ENCODE measurements around the gene AGRN.
A peak's percentile ranks its signal among the peaks of the same experiment; 100 is the strongest.
"Not testable (repeated sequence)": the region's sequence is repeated elsewhere in the genome, so short reads cannot be mapped to it uniquely, and the experiment has no call there.

AGRN gene

GRCh38 chr1:1091344-1092148 is 71.6 kb downstream of the AGRN start:
- H3K36me3 Mint-ChIP-seq (ENCODE audit: low read depth), result peaks cover 5% of the 10 kb centered on the region
- H3K27ac Mint-ChIP-seq, result no peak overlapping the region
- H3K9me3 Mint-ChIP-seq, result no peaks in the 10 kb centered on the region
- no peaks in the 10 kb centered on the region for H3K27me3 Mint-ChIP-seq (ENCODE audit: low read depth)
- no peak overlapping the region for H3K4me3 Mint-ChIP-seq
- H3K4me1 Mint-ChIP-seq (ENCODE audit: low read depth), result peaks cover 3% of the 10 kb centered on the region

- Mint-ChIP-seq H3K36me3 (ENCODE audit: low read depth) (peaks cover 5% of the 10 kb centered on the region), H3K4me3 (no peak overlapping the region), H3K27ac (no peak overlapping the region), H3K9me3 (no peaks in the 10 kb centered on the region), H3K4me1 (ENCODE audit: low read depth) (peaks cover 3% of the 10 kb centered on the region), H3K27me3 (ENCODE audit: low read depth) (no peaks in the 10 kb centered on the region)
These were observed 72.4 kb downstream of the AGRN start for GRCh38 chr1:1092149-1092855.

GRCh38 chr1:1092894-1093609 is 73.1 kb downstream of the AGRN start:
- no peak overlapping the region for H3K4me3 Mint-ChIP-seq
- H3K27ac Mint-ChIP-seq, result no peak overlapping the region
- H3K27me3 Mint-ChIP-seq (ENCODE audit: low read depth), result no peaks in the 10 kb centered on the region
- H3K9me3 Mint-ChIP-seq, result no peaks in the 10 kb centered on the region
- peaks cover 3% of the 10 kb centered on the region for H3K4me1 Mint-ChIP-seq (ENCODE audit: low read depth)
- H3K36me3 Mint-ChIP-seq (ENCODE audit: low read depth), result peaks cover 7% of the 10 kb centered on the region

DNA sequence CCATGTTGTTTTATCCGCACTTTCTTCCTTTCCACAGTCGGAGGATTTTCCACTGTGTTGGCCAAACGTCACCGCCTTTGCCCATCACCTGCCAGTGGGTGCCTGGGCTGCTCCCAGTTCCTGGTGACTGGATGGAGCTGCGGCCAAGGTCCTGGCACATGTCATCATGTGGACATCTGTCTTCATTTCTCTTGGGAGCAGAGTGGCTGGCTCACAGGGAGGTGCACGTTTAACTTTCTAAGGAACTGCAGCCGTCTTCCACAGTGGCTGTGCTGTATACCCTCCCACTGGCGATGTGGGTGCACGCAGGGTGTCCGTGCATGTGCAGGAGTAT is 73.7 kb downstream of the AGRN start:
- no peak overlapping the region for H3K4me3 Mint-ChIP-seq
- peaks cover 7% of the 10 kb centered on the region for H3K36me3 Mint-ChIP-seq (ENCODE audit: low read depth)
- no peak overlapping the region for H3K27ac Mint-ChIP-seq
- H3K4me1 Mint-ChIP-seq (ENCODE audit: low read depth), result peaks cover 4% of the 10 kb centered on the region
- peaks cover 2% of the 10 kb centered on the region for H3K9me3 Mint-ChIP-seq
- peaks cover under 1% of the 10 kb centered on the region for H3K27me3 Mint-ChIP-seq (ENCODE audit: low read depth)

- Mint-ChIP-seq H3K4me1 (ENCODE audit: low read depth) (peaks cover 17% of the 10 kb centered on the region), H3K36me3 (ENCODE audit: low read depth) (peaks cover 19% of the 10 kb centered on the region), H3K4me3 (no peak overlapping the region), H3K9me3 (peaks cover 16% of the 10 kb centered on the region), H3K27ac (no peak overlapping the region), H3K27me3 (ENCODE audit: low read depth) (peaks cover 13% of the 10 kb centered on the region)
These were observed 75.1 kb downstream of the AGRN start for GRCh38 chr1:1094981-1095380.

DNA sequence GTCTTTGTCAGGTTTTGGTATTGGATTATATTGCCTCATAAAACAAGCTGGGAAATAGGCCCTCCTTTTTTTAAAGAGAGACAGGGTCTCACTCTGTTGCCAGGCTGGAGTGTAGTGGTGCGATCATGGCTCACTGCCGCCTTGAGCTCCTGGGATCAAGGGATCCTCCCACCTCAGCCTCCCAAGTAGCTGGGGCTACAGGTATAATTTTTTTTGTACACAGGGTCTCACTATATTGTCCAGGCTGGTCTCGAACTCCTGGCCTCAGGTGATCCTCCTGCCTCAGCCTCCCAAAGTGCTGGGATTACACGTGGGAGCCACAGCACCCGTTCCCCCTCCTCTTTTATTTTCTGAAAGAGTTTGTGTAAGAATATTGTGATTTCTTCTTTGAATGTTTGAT is 76.2 kb downstream of the AGRN start:
- Mint-ChIP-seq H3K4me1 (ENCODE audit: low read depth) (peaks cover 20% of the 10 kb centered on the region), H3K36me3 (ENCODE audit: low read depth) (peaks cover 23% of the 10 kb centered on the region), H3K9me3 (peaks cover 21% of the 10 kb centered on the region), H3K27me3 (ENCODE audit: low read depth) (peaks cover 16% of the 10 kb centered on the region)
- H3K27ac Mint-ChIP-seq, H3K4me3 Mint-ChIP-seq: not testable (repeated sequence)

GRCh38 chr1:1098681-1099421 is 78.9 kb downstream of the AGRN start:
- Mint-ChIP-seq H3K9me3 (peaks cover 25% of the 10 kb centered on the region), H3K4me3 (peak overlapping the region; percentile 1), H3K36me3 (ENCODE audit: low read depth) (peaks cover 24% of the 10 kb centered on the region), H3K4me1 (ENCODE audit: low read depth) (peaks cover 22% of the 10 kb centered on the region), H3K27ac (peak overlapping the region; percentile 62), H3K27me3 (ENCODE audit: low read depth) (peaks cover 19% of the 10 kb centered on the region)

- H3K9me3 Mint-ChIP-seq, result peaks cover 25% of the 10 kb centered on the region
- peak overlapping the region; percentile 1 for H3K4me3 Mint-ChIP-seq
- H3K4me1 Mint-ChIP-seq (ENCODE audit: low read depth), result peaks cover 25% of the 10 kb centered on the region
- H3K27ac Mint-ChIP-seq, result peak overlapping the region; percentile 62
- peaks cover 19% of the 10 kb centered on the region for H3K27me3 Mint-ChIP-seq (ENCODE audit: low read depth)
- H3K36me3 Mint-ChIP-seq (ENCODE audit: low read depth), result peaks cover 24% of the 10 kb centered on the region
These were observed 79.7 kb downstream of the AGRN start for GRCh38 chr1:1099506-1100183.

- H3K36me3 Mint-ChIP-seq (ENCODE audit: low read depth), result peaks cover 24% of the 10 kb centered on the region
- H3K27ac Mint-ChIP-seq, result no peak overlapping the region
- H3K27me3 Mint-ChIP-seq (ENCODE audit: low read depth), result peaks cover 19% of the 10 kb centered on the region
- peaks cover 25% of the 10 kb centered on the region for H3K9me3 Mint-ChIP-seq
- H3K4me1 Mint-ChIP-seq (ENCODE audit: low read depth), result peaks cover 25% of the 10 kb centered on the region
- no peak overlapping the region for H3K4me3 Mint-ChIP-seq
These were observed 80.4 kb downstream of the AGRN start for GRCh38 chr1:1100296-1100695.

DNA sequence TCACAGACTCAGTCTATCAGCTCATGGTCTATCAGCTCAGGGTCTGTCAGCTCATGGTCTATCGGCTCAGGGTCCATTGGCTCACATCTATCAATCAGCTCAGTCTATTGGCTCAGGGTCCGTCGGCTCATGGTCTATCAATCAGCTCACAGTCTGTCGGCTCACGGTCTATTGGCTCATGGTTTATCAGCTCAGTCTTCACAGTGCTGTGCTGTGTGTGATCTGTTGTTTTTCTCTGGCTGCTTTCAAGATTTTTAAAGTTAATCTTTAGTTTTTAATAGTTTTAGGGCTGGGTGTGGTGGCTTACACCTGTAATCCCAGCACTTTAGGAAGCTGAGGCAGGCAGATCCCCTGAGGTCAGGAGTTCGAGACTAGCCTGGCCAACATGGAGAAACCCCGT is 81.6 kb downstream of the AGRN start:
- H3K36me3 Mint-ChIP-seq (ENCODE audit: low read depth), result peaks cover 27% of the 10 kb centered on the region
- H3K27me3 Mint-ChIP-seq (ENCODE audit: low read depth), result peaks cover 19% of the 10 kb centered on the region
- no peak overlapping the region for H3K27ac Mint-ChIP-seq
- peaks cover 25% of the 10 kb centered on the region for H3K4me1 Mint-ChIP-seq (ENCODE audit: low read depth)
- H3K9me3 Mint-ChIP-seq, result peaks cover 25% of the 10 kb centered on the region
- H3K4me3 Mint-ChIP-seq, result no peak overlapping the region

DNA sequence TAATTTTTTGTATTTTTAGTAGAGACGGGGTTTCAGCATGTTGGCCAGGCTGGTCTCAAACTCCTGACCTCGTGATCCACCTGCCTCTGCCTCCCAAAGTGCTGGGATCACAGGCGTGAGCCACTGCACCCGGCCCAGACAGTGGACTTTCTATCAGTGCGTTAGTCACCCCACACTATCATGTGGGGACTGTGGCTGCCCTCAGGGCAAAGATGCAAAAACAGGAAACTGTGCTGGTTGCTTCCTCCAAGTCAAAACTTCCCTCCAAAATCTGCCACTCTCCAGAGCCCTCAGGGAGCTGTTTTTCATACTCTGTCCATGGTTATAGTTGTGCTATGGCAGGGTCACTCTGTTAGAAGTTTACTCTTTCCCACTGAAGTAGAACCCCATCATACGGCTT is 84.2 kb downstream of the AGRN start:
- Mint-ChIP-seq H3K27me3 (ENCODE audit: low read depth) (peaks cover 13% of the 10 kb centered on the region), H3K4me1 (ENCODE audit: low read depth) (peaks cover 23% of the 10 kb centered on the region), H3K9me3 (peaks cover 17% of the 10 kb centered on the region), H3K4me3 (peak overlapping the region; percentile 13), H3K36me3 (ENCODE audit: low read depth) (peaks cover 18% of the 10 kb centered on the region)
- not testable (repeated sequence) for H3K27ac Mint-ChIP-seq
